ENCODE data around the gene C16orf95.

C16orf95 gene

DNA sequence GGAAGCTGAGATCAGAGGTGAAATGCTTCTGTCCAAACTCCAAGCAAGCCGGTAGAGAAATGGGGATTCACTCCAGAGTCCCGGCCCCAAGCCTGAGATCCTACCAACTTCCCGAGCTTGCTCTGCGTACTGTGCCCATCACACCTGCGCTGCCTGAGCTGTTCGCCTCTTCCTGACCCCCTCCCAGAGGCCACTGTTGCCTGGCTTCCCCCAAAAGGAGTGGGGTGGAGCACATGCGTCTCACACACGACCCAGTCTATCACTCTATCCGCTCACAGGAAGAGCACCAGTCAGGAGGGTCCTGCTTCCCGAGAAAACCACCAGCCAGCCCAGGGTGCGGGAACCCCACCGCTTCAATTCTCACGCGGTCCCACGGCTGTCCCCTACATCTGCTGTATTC is 13.5 kb upstream of the C16orf95 start:
- no peak for DNase-seq

DNA sequence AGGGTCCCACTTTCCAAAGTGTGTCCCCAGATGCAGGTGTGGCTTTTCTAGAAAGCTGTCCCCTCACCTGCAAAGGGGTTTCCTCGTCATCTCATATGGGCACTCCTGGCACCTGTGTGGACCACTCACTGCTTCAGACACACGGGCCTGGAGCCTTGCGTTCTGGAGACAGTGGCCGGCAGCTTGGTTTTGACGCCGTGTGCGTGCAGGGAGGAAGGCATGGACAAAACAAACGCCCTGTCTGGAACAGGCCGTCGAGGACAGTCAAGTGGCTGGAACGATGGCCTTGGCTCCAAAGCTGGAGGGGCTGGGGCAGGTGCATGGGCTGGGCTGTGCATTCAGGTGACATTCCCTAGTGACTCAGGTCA is 13.0 kb upstream of the C16orf95 start:
- DNase-seq: no peak

DNA sequence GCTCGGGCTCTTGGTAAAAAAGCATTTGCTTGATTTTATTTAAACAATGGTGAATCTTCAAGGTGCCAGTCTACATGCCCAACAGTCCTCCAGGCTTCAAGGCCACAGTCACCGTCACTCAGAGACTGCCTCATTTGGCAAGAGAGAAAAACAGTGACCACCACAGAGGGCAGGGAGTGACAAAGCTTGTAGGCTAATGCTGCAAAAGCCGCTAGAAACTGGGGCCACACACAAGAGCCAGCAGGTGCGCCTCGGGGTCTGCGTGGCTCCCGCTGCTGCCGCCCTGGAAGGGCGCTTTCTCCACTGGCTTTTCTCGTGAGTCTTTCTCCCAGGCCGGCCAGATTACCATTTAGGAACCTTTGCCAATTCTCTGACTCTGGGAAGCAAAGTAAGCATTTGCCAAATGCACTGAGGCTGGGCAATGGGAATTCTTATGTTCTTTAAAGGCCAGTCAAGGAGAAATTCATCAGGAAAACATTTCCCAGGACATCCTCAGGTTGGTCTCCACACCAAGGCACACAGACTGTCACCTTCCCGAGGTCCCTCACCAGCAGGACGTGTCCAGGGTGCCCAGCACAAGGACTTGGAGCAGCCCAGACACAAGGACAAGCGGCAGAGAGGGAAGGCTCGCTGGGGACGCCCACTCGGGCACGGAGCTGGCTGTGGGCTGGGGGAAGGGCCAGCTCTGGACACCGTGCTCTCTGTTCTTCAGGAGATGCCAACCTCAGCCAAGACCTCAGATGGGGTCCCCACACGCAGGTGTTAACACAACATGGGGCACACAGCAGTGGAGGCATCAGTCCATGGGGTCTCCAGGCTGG is 12.5 kb upstream of the C16orf95 start:
- DNase-seq: no peak

DNA sequence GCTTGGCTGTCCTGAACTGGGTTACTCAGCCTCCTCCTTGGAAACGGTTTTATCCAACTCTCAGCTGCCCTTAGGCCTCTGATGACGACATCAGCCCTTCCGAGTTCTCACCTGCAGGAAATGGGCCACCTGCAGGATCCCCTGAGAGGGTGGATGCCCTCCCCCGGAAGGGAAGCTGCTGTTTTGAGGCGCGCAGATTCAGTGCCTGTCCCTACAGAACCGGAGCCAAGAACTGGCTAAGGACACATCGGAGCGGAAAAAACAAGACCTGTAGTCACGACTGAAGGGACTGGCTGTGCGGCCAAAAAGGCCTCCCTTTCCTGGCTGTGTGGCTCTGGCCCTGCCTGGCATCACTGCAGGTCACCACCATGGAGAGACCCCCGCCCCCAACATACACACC is 11.7 kb upstream of the C16orf95 start:
- no peak for DNase-seq

DNA sequence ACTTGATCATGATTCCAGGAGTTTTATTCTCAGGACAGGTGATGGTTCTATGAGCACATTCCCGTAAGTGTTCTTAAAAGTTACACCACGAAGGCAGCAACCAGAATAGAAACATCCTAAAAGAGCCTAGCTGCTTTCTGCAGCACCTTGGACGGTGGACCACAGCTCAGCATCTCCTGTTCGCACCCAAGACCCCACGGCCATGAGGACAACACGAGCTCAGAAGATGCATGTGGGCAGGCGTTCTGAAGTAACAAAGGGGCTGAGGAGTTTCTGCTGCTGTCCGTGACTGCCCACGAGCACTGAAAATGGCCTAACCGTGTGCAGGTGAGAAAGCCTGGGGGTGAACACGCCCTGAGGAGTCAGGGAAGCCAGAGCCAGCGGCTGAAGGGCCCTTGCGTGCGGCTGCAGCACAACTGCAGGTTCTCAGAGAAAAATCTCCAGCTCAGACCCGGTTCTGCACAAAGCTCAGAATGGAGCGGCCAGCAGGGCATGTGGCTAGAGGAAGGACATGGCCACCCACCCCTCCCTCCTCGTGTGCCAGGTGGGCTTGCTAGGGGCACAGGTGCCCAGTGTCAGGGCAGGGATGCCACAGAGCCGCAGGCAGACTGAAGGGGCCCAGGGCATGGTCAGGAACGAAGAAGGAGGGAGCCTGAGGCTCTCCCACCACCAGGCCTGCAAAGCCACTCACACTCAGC is 10.8 kb upstream of the C16orf95 start:
- no peak for DNase-seq

DNA sequence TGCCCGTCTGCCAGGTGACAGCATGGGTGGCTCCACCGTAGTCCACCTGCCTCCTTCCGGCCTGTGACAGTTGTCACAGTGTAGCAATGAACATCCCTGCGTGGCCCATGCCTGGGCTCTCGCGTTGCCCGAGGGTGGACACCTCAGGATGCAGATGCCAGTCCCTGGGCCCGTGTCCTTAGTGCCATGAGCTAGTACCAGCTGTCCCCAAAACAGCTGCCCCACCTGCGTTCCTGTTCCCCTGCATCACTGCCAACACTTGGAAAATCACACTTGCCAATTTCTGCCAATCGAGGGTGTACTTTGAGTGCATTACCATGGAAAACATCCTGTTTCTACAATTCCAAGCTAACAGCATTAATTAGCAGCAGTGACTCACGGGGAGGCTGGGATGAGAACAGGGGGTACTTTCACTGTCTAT is 9.0 kb upstream of the C16orf95 start:
- DNase-seq: no peak

DNA sequence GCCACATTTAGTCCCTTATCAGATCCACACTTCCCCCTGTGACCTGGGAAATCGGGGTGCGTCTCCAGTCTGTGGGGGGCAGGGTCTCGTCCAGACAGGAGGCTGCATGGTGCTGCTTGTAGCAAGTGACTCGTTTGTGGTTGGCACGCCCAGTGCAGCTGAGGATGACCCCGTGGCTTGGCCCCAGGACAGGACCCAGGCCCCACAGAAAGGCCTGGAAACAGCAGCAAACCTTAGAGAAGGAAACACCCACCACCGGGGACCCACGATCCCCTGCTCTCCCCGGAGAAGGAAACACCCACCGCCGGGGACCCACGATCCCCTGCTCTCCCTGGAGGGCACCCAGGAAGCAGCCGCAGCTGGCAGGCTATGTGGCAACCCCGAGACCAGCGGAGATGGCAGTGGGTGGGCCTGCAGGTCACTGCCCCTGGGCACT is 8.2 kb upstream of the C16orf95 start:
- no peak for DNase-seq

DNA sequence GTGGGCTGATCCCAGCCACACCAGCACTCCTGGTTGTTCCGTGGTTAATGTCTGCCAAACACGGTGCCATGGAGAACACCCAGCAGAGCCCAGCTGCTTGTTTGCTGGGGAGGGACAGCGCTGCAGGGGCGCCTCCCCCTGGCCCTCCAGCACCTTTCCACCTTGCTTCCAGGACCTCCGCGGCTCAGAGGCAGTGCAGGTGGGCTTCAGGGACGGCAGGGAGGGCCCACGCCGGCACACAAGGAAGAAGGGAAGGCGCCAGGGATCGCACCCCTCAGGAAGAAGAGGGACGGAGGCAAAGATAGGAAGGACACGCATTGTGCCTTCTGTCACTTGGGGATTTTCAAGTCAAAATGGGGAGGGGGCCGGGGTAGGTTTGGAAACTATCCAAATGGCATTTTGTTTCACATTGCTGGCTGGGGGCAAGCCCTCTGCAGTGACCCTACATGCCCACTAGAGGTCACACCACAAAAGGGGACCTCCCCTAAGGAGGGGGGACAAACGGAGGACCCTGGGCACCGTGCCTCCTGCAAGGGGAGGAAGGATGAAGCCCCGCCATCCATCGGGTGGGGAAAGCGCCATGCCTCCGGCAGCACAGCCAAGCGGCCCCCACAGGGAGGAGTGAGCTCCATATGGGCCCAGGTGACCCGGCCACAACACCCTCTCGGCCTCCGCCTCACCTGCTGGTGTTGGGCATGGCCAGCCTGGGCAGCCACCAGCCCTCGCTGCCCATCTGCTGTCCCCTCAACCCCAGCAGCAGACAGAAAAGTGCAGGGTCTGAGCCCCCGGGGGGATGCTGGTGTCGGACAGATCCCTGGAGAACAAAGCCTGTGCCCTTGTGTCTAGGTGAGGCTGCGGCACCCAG is 7.5 kb upstream of the C16orf95 start:
- DNase-seq: no peak

DNA sequence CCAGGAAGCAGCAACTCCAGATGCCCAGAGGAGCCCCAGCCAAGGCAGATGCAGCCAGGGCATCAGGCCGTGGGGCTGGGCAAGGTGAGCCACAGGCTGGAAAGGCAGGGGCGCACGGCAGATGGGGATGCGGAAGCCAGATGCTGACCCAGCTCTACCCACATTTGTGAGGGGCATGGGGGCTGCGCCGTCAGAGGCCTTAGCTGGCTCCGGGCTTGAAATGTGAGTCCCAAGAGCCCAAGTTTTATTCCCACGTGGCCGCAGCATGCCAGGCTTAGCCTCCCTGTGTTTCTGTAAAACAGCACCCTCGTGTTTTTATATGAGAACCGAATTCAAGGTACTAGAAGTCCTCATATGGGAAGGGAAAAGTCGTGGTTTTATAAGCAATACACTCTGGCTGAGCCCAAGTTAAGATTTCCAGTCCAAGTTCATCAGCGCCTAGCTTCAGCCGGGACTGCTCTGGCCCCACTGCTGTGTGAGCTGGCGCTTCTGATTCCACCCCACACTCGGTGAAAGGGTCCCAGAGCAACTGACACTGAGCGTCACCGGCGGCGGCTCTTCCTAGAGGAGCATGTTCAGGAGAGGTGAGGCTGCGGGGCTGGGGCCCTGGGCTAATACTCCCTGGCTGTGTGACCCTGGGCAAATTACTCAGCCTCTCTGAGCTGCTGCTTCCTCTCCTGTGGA is 6.7 kb upstream of the C16orf95 start:
- DNase-seq: no peak

DNA sequence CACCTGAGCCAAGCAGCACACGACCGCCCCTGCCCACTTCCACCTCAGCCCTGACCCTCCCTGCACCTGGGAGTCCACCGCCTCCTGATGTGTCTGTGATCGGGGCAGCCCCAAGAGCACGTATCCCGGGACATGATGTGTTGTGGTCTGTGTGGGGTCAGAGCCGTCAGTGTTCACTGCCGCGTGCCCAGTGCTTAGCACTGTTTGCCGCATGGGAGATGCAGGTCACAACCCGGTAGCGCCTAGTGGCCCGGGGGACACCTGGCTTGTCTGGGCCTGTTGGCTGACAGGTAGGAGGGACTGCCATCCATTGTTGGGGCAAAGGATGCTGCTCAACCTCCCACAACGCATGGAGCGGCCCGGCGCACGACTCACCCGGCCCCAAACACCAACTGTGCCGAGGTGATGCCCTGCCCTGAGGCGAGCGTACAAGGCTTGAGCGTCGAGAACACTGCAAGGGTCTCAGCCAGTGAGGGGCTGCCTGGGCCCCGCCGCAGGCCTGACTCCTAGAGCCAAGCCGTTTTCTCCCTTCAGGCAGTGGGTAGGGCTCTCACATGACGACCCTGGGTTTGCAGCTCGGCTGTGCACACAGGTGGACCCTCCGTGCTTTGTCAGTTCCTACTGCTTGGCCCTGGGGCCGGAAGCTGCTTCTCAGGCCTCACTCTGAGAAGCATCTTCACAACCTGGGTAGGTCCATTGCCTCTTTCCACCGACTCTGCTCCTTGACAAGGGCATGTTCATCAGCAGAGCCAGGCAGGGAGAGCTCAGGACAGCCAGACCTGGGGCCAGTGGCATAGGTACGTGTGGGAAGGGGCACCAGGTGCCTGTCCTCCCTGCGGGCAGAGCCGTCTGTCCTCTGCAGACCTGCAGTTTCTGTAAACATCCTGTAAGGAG is 5.9 kb upstream of the C16orf95 start:
- no peak for DNase-seq

DNA sequence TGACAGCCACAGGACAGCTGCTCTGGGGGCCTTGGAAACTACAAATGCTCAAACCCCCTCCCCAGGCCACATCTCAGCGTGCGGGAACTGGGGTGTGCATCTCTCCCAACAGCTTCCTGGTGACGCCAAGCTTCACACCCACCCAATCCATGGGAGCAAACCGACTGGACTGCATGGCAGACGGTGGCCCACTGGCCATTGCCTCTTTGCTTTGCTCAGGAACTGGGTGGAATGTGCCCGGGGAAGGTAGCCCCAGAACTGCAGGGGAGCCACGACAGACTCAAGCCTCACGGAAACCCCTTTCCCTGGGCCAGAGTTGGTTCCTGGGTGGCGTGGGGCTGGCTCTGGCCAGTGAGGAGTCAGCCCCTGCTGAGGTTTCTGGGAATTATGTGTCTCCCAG is 5.2 kb upstream of the C16orf95 start:
- no peak for DNase-seq

DNA sequence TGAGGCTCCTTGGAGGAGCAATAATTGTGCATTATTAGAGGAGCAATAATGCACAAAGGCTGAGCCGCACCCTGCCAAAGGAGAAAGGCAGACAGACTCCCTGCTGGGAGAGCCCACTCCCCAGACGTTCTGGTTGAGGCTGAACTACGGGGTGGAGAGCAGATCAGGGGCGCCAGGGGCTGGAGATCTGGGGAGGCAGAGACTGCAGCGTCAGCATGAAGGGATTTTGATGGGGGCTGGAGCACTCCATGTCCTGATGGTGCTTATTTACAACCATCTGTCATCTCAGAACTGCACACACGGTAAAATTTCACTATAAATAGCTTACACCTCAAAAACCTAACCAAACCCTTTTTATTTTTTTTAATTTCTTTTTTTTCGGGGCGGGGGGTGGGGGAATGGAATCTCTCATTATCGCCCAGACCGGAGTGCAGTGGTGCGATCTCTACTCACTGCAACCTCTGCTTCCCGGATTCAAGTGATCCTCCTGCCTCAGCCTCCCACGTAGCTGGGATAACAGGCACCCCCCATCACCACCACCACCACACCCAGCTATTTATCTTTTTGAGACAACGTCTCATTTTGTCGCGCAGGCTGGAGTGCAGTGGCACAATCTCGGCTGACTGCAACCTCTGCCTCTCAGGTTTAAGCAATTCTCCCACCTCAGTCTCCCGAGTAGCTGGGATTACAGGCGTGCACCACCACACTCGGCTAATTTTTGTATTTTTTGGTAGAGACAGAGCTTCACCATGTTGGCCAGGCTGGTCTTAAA is 4.3 kb upstream of the C16orf95 start:
- no peak for DNase-seq

DNA sequence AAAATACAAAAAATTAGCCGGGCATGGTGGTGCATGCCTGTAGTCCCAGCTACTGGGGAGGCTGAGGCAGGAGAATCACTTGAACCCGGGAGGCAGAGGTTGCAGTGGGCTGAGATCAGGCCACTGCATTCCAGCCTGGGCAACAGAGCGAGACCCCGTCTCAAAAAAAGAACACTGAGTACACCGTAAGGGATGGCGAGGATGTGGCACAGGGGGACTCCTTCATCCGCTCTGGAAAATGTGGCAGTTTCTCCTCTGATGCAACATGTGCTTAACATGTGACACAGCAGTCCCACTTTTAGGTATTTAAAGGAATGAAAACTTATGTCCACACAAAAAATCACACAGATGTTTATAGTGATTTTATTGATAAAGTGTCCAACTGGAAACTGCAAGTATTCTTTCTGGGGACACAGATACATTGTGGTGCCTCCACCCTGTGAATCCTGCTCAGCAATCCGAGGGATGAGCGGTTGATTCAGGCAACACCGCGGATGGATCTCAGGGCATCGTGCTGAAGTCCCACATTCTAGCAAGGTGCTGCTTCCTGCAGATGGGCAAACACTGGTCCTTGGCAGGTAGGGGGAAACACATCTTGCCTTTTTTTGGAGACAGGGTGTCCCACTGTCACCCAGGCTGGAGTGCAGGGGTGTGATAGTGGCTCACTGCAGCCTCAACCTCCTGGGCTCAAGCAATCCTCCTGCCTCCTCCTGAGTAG is 3.5 kb upstream of the C16orf95 start:
- DNase-seq: no peak

DNA sequence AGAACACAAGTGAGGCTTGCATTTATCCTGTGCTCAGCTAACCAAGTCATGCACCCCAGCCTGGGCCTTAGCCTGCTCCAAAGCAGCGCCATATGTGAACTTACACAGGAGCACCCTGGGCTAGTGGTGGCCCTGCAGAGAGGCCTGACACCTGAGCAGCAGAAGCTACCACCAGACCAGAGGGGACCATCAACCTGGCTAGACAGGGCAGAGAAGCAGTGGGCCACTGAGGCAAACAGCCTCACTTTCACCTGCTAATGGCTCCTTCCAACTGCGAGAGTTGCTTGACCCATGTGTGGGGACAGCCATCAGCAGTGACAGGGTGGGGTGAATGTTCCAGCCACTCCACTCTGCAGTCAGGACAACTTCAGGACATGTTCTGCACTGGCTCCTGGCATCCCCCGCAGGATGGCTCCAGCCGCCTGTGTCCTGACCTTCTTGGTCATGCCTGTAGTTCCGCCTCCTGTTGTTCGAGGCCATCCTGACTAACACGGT is 2.9 kb upstream of the C16orf95 start:
- no peak for DNase-seq

DNA sequence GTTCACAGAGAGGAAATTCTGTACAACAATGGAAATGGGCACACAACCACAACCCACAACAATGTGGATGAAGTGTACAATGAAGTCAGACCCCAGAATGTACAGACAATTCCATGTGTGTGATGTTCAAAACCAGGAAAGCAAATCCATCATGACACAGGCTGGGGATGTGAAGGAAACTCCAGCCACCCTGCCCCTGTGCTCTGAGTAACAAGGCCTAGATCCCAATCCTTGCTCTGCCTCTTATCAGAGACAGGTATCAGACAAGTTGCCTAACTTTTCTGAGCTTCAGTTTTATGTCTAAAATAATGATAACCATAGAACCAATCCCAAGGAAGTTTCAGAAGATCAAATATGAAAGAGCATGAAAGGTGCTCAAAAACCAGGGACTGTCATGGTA is 1.8 kb upstream of the C16orf95 start:
- no peak for DNase-seq

DNA sequence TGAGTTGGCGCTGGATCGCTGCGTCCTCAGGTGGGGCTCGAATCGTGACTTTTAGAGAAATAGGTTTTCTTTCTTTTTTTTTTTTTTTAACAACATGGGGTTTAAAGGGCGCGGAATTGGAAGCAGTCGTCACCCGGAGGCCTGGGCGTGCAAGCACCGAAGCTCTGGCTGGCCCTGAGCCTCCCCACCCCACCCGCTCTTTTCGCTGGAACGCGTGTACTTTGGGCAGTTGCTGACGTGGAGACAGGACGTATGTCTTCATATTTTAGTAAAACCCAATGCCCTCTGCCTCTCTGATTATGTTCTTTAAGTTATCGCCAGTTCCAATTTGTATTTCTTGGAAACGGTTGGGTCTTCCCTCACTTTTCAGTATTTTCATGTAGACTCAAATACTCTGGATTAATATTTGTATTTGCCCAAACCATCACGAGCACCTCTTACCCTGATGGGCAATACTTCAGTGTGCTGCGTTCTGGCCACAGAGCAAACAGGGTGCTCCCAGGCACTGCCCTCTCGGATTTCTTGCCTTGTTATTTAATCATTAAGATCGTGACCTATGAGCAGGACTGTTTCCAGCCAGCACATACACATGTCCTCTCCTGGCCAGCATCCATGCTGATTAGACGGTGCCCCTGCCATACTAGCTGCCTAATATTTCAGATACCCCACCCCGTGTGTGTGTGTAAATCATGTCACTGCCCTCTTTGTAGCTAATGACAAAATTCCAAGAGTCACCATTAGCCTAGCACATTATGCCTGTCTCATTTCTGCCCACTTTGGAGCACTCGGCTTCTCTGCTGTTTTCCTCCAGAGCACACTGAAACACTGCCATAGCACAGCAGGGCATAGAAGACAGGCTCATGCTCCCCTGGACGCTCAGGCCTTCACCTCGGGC is 805 bp upstream of the C16orf95 start:
- DNase-seq: no peak

DNA sequence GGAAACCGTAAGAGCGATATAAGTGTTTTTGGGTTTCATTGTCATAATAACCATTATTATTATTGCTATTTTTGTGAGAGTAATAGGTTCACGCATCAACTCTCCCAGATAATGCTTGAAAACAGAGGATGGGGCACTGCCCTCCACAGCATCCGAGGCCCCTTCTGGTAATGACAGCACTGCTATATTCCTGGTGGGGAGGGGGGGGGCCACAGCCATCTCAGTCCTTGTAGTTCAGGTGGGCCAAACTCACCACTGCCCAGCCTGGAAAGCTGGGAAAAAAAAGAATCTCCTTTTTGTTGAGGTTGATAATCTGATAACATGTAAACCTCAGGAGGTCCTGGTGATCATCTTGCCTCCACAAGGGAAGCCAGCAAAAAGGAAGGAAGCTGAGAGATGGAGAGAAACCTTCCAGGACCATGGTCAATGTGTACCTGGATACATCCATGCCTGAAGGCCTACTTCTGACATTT is 706 bp downstream of the C16orf95 start:
- no peak for DNase-seq

DNA sequence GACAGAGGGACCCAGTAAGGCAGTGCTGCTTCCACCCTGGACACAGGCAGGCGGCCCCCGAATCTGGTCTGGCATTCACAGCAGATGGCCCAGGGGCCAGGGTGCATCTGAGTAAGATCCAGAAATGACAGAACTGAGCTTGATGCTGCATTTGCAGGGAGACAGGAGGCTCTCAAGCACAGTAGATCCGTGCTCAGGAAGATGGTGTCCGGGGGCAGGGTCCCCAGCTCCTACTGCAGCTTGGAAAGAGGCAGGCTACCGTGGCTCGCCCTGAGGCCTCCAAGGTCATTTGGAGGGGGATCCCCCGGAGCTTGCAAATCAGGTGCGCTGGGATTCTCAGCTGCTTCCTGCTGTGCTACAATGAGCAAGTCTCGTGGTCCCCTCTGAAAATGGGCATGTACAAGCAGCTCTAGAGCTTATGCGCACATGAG is 2.2 kb downstream of the C16orf95 start:
- DNase-seq: no peak

DNA sequence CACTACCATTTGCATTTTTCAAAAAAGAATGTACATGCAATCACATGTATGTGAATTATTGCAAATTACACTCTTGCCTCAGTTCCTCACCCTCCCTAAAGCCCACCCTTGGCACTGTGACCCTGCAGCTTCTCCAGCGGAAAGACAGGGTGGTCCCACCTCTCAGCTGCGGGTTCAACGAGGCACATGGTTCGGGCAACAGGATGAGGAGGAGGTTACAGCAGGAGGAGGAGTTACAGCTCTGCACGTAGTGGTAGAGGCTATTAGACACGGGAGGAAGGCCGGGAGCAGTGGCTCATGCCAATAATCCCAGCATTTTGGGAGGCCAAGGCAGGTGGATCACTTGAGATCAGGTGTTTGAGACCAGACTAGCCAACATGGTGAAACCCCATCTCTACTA is 5.2 kb downstream of the C16orf95 start:
- no peak for DNase-seq

Measured in DMS153 (cell line).